ENCODE data around the gene RAG1. TPM values are rescaled to one million over a fixed set of nuclear protein-coding genes. Genes with fewer than 3 reads are reported as not detected.

RAG1 gene
- total RNA-seq, 4 donors from 2014 or later: 0.24 to 0.66 (median 0.38) TPM

Other genes with a start within 250 kb of the RAG1 start
- gene TRAF6, start 57.7 kb upstream of the RAG1 start, total RNA-seq: 10 to 100 TPM in 3 of 4 donors, 1 to 10 TPM in 1; 9.8 to 14.4 (median 11.3) TPM
- 10 to 100 TPM; 22.1 to 35.3 (median 29.5) TPM for gene IFTAP, start 26.5 kb downstream of the RAG1 start, total RNA-seq
- gene RAG2, start 30.2 kb downstream of the RAG1 start, total RNA-seq: not detected

All from gastrocnemius medialis (tissue), 4 donors.